ENCODE results near the gene MRPL37. TPM values are rescaled to one million over a fixed set of nuclear protein-coding genes. Genes with fewer than 3 reads are reported as not detected.

MRPL37 gene
- polyA plus RNA-seq (2011; rRNA removed) = 16.6 and 27.9 TPM in 2 replicates
- polyA minus RNA-seq (2011; rRNA and poly(A)+ RNA removed) = 12.1 and 13.5 TPM in 2 replicates

DNA sequence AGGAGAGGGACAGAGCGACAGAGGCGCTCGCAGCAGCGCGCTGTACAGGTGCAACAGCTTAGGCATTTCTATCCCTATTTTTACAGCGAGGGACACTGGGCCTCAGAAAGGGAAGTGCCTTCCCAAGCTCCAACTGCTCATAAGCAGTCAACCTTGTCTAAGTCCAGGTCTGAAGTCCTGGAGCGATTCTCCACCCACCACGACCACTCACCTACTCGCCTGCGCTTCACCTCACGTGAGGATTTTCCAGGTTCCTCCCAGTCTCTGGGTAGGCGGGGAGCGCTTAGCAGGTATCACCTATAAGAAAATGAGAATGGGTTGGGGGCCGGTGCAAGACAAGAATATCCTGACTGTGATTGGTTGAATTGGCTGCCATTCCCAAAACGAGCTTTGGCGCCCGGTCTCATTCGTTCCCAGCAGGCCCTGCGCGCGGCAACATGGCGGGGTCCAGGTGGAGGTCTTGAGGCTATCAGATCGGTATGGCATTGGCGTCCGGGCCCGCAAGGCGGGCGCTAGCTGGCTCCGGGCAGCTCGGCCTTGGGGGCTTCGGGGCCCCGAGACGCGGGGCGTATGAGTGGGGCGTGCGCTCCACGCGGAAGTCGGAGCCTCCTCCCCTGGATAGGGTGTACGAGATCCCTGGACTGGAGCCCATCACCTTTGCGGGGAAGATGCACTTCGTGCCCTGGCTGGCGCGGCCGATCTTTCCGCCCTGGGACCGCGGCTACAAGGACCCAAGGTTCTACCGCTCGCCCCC is at the start of gene MRPL37, which contains the start of gene CYB5RL:
TSS of gene MRPL37 (plus strand) at position 403 of the 754 bp plus-strand sequence. CDS start at position 480, 77 bp downstream.
TSS of gene CYB5RL (minus strand) at position 266 of the 754 bp plus-strand sequence. CDS start 4,414 bp downstream, outside the sequence.
- Histone ChIP-seq H3K27me3 (ENCODE audit: control insufficient read depth, insufficient read depth, low read length) (no peaks in the 10 kb centered on the region), H3K27ac (ENCODE audit: low read depth, low read length) (peak within 1 kb of the TSS; percentile 11), H3K4me3 (ENCODE audit: low read depth, low read length) (peak within 1 kb of the TSS; percentile 95), H3K9me3 (ENCODE audit: control insufficient read depth, insufficient read depth, low read length) (no peaks in the 10 kb centered on the region; the same call in 1 of the 2 replicates)
- ChIA-PET POLR2A (interaction anchor here (0.7 to 1.7 kb wide), 6 partner anchors 19 to 342 kb away, joined by 3 to 5 read pairs (median 4); no protein-coding TSS in a partner anchor), CTCF (interaction anchor here (1.0 to 2.9 kb wide), 3 partner anchors 18 to 290 kb away, joined by 4 to 16 read pairs (median 5); no protein-coding TSS in a partner anchor)
- TF ChIP-seq, protein P1, sequence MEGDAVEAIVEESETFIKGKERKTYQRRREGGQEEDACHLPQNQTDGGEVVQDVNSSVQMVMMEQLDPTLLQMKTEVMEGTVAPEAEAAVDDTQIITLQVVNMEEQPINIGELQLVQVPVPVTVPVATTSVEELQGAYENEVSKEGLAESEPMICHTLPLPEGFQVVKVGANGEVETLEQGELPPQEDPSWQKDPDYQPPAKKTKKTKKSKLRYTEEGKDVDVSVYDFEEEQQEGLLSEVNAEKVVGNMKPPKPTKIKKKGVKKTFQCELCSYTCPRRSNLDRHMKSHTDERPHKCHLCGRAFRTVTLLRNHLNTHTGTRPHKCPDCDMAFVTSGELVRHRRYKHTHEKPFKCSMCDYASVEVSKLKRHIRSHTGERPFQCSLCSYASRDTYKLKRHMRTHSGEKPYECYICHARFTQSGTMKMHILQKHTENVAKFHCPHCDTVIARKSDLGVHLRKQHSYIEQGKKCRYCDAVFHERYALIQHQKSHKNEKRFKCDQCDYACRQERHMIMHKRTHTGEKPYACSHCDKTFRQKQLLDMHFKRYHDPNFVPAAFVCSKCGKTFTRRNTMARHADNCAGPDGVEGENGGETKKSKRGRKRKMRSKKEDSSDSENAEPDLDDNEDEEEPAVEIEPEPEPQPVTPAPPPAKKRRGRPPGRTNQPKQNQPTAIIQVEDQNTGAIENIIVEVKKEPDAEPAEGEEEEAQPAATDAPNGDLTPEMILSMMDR (IDR thresholded peaks at IDR 0.05; ENCODE audit: low read depth, low read length) = no peak
- DNase-seq (ENCODE audit: low read depth, low spot score) = peak; percentile 90

DNA sequence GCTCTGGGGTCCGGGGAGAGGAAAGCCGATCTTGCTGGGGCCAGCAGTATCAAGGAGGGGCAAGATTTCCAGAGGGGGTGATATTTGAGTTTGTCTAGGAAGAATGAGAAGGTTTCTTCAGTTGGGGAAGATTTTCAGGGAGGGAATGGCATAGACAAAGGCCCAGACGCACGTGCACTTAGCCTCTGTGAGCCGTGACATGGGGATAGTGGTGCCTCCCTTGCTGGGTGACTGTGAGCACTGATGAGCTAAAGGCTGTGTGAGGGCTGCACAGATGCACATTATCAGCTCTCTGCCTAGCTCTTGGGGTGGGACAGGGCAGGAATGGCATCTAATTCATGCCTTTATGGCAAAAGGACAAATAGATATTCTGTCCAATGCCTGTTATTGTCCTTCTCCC is 49.0 kb upstream of the MRPL37 start:
- Histone ChIP-seq H3K9me3 (ENCODE audit: control insufficient read depth, insufficient read depth, low read length) (no peaks in the 10 kb centered on the region), H3K27me3 (ENCODE audit: control insufficient read depth, insufficient read depth, low read length) (peaks cover 4% of the 10 kb centered on the region), H3K4me3 (ENCODE audit: low read depth, low read length) (no peak overlapping the region), H3K27ac (ENCODE audit: low read depth, low read length) (no peak overlapping the region)
- DNase-seq (ENCODE audit: low read depth, low spot score) = no peak
- POLR2A ChIA-PET = no interaction called here
- TF ChIP-seq, protein P1 (IDR thresholded peaks at IDR 0.05; ENCODE audit: low read depth, low read length) = no peak
- CTCF ChIA-PET = no interaction called here

DNA sequence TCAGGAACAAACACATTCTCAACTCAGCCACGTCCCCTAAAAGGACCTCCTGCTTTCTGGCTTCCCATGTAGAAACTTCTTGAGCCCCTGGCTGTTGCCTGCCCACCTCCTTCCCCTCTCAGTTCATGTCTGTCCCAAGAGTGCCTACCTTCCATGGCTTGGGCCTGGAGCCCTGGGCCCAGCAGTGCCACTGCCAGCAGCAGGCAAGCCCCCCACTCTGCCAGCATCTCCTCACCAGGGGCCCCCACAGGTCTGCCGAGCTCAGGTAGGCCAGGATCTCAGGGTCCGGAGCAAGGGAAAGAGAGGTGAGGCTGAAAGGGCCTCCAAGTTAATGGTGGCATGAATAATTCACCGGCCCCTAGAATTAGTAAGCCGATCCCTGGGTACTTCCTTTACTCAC is 47.3 kb upstream of the MRPL37 start, which contains the start of gene CDCP2:
TSS of gene CDCP2 (minus strand) at position 305 of the 400 bp plus-strand sequence. CDS start at position 227, 78 bp downstream.
- POLR2A ChIA-PET = no interaction called here
- TF ChIP-seq, protein P1 (IDR thresholded peaks at IDR 0.05; ENCODE audit: low read depth, low read length) = no peak
- no peak for DNase-seq (ENCODE audit: low read depth, low spot score)
- Histone ChIP-seq H3K9me3 (ENCODE audit: control insufficient read depth, insufficient read depth, low read length) (no peaks in the 10 kb centered on the region), H3K27me3 (ENCODE audit: control insufficient read depth, insufficient read depth, low read length) (peaks cover 2% of the 10 kb centered on the region), H3K4me3 (ENCODE audit: low read depth, low read length) (no peak within 1 kb of the TSS), H3K27ac (ENCODE audit: low read depth, low read length) (peak within 1 kb of the TSS; percentile 39)
- CTCF ChIA-PET = interaction anchor here (1.4 kb wide), 1 partner anchor 336 kb away, joined by 3 read pairs; no protein-coding TSS in a partner anchor

DNA sequence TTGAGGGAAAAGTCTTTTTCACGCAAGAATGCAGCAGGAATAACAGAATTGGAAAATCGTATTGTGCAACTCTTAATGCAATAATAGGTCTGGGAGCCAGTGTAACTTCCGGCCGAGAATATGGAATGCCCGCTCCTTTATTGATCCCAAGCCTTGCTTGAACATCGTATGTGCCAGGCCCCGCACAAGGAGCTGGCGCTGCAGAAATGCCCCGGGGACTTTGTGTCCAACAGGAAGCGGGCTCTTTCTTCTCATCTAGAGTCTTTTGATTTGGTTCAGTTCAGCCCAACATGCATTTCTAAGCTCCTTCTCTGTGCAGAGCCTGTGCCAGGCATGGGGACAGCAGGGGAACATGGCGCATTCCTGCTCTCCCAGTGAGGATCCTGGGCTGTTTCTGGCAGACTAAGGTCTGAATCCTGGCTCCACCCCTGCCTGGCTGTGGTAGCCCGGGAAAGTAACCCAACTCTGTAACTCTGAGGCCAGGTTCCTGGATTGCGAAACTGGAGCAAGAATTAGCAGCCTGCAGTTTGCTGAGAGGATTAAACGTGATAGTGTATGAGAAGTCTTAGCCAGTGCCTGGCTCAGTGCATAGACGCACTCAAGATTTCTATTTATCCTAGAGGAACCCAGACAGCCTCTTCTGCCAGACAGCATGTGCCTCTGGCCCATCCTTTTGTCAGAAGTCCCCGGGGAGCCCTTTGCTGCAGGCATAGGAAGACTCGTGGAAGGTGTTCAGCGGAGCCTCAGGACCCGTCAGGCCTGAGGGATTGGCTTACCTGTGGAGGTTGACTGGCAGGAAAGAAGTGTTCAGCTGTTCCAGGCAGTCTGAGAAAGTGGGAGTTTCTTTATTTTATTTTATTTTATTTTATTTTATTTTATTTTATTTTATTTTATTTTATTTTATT is 46.2 kb upstream of the MRPL37 start:
- TF ChIP-seq, protein P1 (IDR thresholded peaks at IDR 0.05; ENCODE audit: low read depth, low read length) = no peak
- Histone ChIP-seq H3K9me3 (ENCODE audit: control insufficient read depth, insufficient read depth, low read length) (no peaks in the 10 kb centered on the region), H3K27me3 (ENCODE audit: control insufficient read depth, insufficient read depth, low read length) (peaks cover 2% of the 10 kb centered on the region), H3K4me3 (ENCODE audit: low read depth, low read length) (no peak overlapping the region), H3K27ac (ENCODE audit: low read depth, low read length) (peak overlapping the region; percentile 39)
- DNase-seq (ENCODE audit: low read depth, low spot score) = peak; percentile 21
- CTCF ChIA-PET = interaction anchor here (1.1 to 1.4 kb wide), 2 partner anchors 33 to 335 kb away, joined by 3 read pairs; no protein-coding TSS in a partner anchor
- POLR2A ChIA-PET = no interaction called here

Data from AG04450 (cell line).